ENCODE data around the gene PHF21A. TPM values are rescaled to one million over a fixed set of nuclear protein-coding genes. Genes with fewer than 3 reads are reported as not detected.

Gene PHF21A
- total and polyA plus RNA-seq, 2 of the 8 experiments (the other 6 are each of a cell fraction or from before 2014, with no cell fraction given) = 17.6 to 40.3 TPM

- TF ChIP-seq CHD7 (IDR thresholded peaks at IDR 0.05; ENCODE audit: insufficient replicate concordance, low read length) = no peak
- no peak for TF ChIP-seq RXRA (IDR thresholded peaks at IDR 0.05; ENCODE audit: insufficient read depth, low read depth, low read length)
- TF ChIP-seq SIN3A (conservative IDR thresholded peaks at IDR 0.05 in 1 of 2, IDR thresholded peaks at IDR 0.05 in 1 of 2; ENCODE audit: low read depth in 1 of 2, low read length in 2 of 2) = no peak
- no peak for TF ChIP-seq ATF3 (IDR thresholded peaks at IDR 0.05; ENCODE audit: insufficient read depth, low read depth, low read length)
- no peak for TF ChIP-seq TBP (IDR thresholded peaks at IDR 0.05; ENCODE audit: low read depth, low read length)
- TF ChIP-seq NRF1 (IDR thresholded peaks at IDR 0.05; ENCODE audit: low read depth, low read length) = no peak
- TF ChIP-seq EZH2 (IDR thresholded peaks at IDR 0.05; ENCODE audit: low read depth, low read length, severe bottlenecking) = no peak
- TF ChIP-seq RBBP5 (IDR thresholded peaks at IDR 0.05; ENCODE audit: borderline replicate concordance, low read depth, low read length) = no peak
- no peak for TF ChIP-seq TAF1 (IDR thresholded peaks at IDR 0.05; ENCODE audit: low read depth, low read length)
- no peak for TF ChIP-seq MAX (IDR thresholded peaks at IDR 0.05)
- TF ChIP-seq BCL11A (IDR thresholded peaks at IDR 0.05; ENCODE audit: low read depth in 2 of 2, low read length in 2 of 2) = no peak
Measured at GRCh38 chr11:46107780-46108179, 13.5 kb downstream of the PHF21A start (continued).
